Ramos (cell line): Measurements from ENCODE around the gene ATG10.

ENCODE experiments used
- in situ Hi-C: fragments of 300-500 bp; cut with MboI; formaldehyde crosslinking; loops from one replicate; pipeline ENCODE4 v1.14.3; 2022; ENCODE audit warnings: low sequenced_read_pairs; ENCODE audit not compliant: unreplicated experiment

Gene ATG10

GRCh38 chr5:82158755-82159413 is 187.1 kb downstream of the ATG10 start:
- in situ Hi-C loops, result no loop called here

DNA sequence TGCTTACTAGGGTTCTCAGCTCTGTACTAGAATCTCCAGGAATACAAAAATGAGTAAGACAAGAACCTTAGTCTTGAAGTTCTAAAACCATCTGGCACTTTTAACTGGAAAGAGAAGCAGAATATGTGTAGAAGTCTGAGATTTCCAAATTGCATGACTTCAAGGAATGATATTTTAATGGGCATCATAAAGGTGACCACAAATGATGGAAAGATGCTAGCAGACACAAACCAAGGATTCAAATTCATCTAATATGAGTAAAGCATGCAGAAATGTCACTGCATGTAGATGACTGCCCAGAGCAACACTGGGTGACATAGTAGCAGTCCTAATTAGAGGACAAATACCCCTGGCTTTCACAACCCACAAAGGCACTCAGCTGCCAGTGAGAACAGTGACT is 189.1 kb downstream of the ATG10 start:
- in situ Hi-C loops, result no loop called here

DNA sequence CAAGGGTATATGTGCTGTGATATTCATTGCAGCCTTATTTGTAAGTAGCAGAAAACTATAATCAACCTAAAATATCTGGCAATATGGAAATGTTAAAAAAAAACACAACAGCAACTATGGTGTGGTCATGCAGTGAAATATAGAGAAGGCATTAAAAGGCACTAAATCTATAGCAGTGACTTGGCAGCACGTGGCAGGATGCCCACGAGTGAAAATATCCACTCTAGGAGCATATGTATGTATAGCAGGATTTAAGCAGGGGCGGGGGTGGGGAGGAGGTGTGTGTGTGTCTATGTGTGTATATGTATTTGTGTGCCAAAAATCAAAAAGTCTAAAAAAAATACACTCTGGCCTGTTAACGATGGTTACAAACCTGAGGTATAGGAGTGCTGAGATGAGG is 190.8 kb downstream of the ATG10 start:
- in situ Hi-C loops, result no loop called here

DNA sequence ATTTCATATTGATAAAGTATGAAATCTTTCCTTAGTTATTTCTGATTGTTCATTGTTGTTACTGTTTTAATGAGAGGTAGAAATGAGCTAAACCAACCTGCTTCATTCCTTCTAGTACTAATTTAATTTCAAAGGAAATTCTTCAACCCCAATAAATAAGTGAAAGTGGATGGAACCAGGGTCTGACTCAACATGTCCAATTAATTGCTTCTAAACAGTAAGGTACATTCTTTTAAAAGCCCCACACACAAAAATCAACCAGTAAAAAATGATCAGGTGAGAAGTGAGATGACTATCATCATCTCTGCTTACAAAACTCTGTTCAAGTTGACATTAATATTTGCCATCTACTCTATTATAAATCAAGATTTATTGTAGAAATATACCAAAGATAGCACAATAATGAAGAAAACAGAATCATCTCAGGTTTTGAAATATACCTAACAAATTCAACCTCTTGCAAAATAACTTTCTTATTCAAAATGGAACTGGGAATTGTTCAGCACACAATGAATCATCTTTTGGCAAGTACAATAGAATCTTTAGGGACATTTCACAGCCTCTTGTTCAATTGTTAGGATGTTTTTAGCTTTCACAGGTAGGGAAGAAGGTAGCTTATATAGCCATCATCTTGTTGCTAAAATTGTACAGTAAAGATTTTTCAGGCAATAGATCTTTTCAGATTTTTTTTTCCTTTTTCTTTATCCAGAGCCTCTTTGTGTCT is 191.8 kb downstream of the ATG10 start:
- in situ Hi-C loops, result no loop called here

GRCh38 chr5:82164176-82164976 is 192.6 kb downstream of the ATG10 start:
- in situ Hi-C loops, result no loop called here

DNA sequence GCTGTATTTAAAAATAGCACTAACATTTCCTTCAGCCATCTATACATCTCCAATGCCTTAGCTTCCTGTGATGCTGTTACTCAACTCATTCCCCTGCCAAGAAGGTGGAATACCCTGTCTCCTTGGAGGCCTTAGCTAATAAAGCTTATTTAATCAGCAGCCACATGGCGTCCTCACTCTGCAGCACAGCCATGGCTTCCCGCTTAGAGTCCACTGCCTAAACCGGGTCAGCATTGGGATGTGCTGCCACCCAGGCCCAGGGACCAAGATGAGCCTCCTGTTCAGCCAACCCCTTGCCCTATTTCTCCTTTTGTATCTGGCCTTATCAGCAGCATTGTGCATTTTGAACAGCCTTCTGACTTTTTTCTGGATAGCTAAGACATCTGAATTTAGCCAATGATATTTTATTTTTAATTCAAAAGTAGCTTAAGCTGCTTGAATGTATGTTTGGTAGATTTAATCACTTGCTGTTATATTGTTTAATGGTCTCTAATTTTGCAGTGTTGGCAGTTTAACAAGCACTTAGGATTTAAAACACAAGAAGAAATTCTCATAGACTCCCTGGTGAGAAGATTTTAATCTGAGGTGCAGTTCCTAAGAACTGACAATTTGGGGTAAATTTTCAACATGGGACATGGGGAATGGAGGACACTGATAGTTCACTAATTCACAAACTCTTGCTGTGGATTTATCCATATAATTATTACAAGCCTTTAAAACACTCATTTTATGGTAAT is 193.3 kb downstream of the ATG10 start:
- in situ Hi-C loops, result no loop called here

DNA sequence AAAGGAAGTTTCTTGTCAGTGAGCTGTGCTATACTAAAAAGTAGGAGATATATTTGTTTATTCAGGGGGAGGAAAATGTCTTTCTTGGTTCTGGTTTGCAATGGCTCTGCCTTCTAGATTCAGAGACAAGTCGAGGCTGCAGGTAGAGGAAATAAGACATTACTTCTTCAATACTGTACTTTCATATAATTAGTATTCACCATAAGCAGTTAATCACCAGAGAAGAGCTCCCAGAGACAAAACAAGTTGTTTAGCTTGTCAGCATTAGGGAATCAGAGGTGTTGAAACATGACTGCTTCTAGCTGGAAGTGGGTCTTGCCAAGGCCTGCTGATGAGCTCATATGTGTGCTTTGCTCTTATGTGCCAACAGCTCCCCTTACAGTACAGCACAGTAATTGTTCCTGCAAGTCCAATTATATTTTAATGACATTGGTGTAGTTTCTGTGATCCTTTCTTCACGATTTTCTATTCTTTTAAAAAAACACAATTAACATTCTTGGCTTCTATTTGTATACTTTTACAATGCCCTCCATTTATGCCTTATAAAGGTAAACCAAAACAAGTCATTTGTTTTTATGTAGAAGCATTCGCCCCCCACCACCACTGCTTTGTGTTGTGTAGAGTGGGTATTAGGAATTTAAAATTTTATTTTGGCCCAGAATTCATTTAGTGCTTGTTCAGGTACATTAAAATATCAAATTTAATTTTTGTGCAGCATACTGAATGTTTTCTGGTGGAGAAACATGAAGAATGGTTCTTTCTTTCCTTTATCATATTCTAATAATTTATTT is 194.1 kb downstream of the ATG10 start:
- in situ Hi-C loops, result no loop called here

DNA sequence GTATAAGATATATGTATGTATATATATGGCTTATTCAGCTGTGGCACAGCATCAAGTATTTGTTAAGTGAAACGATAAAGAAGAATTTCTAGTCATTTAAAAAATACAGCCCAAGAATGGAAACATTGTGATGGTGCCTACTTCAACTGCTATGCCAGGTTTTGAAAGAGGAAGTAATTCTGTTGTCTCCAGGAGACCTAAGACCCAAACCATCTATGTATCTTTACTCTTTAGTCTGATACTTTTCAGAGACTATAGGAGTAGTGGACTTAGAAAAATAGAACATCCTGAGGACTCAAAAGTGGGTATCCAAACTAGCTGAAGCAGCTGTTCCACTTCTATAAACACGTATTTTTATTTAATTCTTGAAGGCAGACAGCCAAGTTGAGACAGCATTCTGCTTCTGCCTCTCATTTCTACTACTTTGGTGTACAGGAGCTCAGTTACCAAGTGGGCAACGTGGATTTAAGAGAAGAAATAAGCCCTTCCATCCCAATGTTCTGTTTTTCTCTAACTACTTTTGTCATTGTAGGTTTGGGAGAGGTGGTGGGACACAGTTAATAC is 195.6 kb downstream of the ATG10 start:
- in situ Hi-C loops, result no loop called here

DNA sequence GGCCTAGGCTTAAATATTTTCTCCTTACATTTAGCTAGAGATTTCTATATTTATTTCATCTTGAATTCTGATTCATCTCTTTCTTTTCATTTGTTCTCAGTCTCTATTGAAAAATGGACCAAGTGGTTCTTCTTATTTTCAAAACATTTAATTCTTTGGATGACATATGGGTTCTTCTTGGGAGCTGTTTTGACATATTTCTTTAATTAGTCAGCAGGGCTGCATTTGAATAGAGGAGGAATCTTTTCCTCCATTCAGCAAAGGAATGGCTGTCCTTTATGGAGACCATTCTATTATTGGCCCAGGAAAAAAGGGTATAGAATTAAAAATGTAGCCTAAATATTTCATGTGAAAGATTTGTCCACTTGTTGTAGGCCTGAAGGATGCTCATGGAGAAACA is 196.5 kb downstream of the ATG10 start:
- in situ Hi-C loops, result no loop called here

- in situ Hi-C loops, result no loop called here
These were observed 198.1 kb downstream of the ATG10 start for GRCh38 chr5:82169892-82170291.

DNA sequence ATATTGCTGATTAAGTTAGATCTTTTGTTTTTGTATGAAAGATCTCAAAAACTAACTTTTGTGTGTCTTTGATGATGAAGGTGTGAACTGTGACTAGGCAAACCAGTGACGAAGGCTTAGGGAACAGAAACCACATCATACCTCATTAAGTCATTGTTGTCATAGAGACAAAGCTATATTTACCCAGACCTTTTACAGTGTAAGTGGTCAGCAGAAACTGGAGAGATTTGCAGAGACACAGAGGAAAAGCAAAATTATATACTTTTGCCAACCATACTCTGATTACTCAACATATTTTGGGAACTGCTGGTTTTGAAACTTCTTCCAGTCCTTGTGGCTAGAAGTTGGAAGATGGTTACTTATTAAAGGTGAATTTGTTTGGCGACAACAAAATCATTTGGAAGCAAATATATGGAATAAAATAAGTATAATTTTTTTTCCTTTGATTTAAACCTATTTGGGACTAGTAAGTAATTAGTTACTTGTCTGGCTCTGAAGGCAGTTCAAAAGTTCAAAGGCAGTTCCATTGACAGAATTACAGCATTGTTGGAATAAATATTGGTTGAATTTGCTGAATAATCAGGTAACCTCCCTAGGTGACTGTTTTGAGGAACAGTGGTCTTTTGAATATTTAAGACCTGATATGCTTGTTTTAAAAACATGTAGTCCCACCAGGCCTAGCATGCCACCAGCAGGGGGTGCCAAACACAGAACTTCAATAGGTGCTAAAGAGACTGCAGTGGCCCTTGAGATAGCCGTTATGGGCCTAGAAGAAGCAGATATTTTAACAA is 202.5 kb downstream of the ATG10 start:
- in situ Hi-C loops, result no loop called here

GRCh38 chr5:82174919-82175219 is 203.0 kb downstream of the ATG10 start:
- in situ Hi-C loops, result no loop called here

DNA sequence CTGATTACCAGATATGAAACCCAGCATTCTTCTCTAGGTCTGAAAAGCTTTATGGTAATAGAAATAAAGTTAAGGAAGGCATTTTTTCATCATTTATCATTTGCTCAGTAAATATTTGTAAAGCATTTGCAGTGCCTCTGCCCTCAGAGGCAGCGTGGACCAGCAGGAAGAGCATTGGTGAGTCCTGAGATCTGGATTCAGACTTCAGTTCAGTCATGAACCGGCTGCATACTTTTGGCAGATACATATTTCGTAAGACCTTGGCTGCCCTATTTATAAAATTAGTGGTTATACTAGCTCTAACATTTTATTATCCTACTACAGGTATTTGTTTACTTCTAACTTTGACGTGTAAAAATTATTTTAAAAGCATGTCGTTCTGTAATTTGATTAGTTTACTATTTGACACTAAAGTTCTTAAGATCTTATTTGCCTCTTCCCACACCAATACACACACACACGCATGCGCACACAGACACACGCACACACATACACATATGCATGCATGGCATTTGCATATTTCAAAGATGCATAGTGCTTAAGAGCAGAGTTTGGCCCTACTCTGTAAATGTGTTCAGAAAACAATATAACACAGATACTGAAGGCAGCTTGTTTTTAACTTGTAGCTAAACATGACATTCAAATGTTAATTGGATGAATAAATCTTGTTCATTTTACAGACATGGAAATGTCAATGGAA is 204.4 kb downstream of the ATG10 start:
- in situ Hi-C loops, result no loop called here

DNA sequence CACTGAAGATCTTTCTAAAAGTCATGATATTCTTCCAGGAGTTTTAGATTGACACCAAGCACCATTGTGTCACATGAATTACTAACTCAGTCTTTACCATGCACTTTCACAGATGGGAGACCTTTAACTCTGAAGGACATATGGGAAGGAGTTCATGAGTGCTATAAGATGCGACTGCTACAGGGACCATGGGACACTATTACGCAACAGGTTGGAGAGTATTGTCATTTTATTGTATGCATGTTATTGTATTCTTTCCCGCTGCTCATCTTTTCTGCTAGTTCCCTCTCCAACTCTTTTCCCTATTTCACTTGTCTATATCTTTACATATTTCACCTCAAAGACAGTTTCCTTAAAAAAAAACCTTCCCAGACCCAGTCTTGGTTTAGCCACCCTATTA is 206.6 kb downstream of the ATG10 start:
- in situ Hi-C loops, result no loop called here

- in situ Hi-C loops, result no loop called here
These were observed 210.8 kb downstream of the ATG10 start for GRCh38 chr5:82182662-82183061.

GRCh38 chr5:82183828-82184227 is 212.0 kb downstream of the ATG10 start:
- in situ Hi-C loops, result no loop called here

DNA sequence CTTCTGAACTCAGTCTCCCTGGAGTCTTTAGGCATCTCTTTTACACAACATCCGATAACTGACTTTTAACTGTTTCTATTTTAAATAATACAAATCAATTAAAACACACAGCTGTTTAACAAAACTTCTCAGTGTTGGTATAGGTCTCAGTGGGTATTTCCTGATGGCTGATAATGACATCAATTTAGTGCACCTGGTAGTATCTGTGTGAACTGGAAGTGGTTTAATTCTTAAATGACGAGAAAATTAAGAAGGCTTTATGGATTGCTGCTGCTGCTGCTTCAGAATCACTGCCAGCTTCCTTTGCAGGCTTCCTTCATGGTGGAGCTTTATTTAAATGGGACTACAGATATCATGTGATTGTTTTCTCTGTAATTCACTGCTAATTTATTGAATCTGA is 214.0 kb downstream of the ATG10 start:
- in situ Hi-C loops, result no loop called here

DNA sequence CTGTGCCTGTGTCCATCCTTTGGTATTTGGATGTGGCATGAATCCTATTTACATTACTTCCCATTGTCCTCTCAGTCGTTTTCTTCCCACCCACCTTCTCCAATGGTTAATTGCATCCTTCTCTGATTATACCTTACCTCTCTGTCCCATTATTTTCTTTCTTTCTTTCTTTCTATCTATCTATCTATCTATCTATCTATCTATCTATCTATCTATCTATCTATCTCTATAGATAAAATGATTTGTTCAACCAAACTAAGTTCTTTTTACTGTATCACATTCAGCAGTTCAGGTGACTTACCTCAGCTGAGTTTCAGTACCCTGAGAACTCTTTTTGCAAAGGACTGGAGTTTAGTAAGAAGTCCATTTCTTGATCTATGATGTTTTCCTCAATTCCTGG is 225.7 kb downstream of the ATG10 start:
- in situ Hi-C loops, result no loop called here
